ENCODE results near the gene CAVIN2.

DNA sequence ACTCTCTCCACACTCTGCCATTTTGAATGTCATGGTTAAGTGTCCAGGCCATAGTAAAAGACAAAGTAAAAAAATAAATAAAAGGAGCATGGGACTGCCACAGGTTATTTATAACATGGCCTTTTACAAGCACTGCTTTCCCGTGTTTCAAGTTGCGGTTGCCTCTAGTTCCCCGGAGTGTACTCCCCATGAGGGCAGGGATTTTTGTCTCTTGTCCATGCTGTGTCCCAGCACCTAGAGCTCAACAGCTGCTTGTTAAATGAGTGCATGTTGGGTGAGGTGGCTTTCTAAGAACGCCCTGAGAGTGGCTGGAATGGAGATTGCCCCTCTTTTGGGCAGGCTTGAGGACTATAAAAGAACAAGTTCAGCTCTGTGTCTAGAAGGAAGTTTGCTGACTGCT is 8.4 kb downstream of the CAVIN2 start:
- TF ChIP-seq EZH2 (IDR thresholded peaks at IDR 0.05; ENCODE audit: borderline replicate concordance, low read length): no peak
- TF ChIP-seq, protein P1, sequence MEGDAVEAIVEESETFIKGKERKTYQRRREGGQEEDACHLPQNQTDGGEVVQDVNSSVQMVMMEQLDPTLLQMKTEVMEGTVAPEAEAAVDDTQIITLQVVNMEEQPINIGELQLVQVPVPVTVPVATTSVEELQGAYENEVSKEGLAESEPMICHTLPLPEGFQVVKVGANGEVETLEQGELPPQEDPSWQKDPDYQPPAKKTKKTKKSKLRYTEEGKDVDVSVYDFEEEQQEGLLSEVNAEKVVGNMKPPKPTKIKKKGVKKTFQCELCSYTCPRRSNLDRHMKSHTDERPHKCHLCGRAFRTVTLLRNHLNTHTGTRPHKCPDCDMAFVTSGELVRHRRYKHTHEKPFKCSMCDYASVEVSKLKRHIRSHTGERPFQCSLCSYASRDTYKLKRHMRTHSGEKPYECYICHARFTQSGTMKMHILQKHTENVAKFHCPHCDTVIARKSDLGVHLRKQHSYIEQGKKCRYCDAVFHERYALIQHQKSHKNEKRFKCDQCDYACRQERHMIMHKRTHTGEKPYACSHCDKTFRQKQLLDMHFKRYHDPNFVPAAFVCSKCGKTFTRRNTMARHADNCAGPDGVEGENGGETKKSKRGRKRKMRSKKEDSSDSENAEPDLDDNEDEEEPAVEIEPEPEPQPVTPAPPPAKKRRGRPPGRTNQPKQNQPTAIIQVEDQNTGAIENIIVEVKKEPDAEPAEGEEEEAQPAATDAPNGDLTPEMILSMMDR (conservative IDR thresholded peaks at IDR 0.05 in 1 of 2, IDR thresholded peaks at IDR 0.05 in 1 of 2; ENCODE audit: extremely low read depth in 1 of 2, insufficient read depth in 1 of 2, low read depth in 1 of 2, low read length in 2 of 2): no peak

Measured in mammary epithelial cell (primary cell).